ENCODE measurements around the gene SARM1. TPM values are rescaled to one million over a fixed set of nuclear protein-coding genes. Genes with fewer than 3 reads are reported as not detected.

Gene SARM1
- total RNA-seq, 4 donors from 2014 or later: 6.0 to 22.1 (median 9.5) TPM

DNA sequence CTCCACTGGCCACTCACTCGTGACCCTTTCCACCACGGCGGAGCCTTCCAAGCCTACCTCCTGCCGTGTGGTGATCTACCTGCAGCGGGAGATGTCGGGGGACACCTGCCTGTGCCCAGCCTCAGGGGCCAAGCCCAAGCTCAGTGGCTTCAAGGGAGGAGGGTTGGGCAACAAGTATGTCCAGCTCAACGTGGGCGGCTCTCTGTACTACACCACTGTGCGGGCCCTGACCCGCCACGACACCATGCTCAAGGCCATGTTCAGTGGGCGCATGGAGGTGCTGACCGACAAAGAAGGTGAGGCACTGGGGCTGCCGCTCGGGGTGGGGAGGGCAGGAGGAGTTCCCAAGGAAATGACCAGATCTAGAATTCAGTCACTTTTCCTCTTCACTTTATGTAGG lies 32.1 kb upstream of the SARM1 start:
- TF ChIP-seq, protein P1, sequence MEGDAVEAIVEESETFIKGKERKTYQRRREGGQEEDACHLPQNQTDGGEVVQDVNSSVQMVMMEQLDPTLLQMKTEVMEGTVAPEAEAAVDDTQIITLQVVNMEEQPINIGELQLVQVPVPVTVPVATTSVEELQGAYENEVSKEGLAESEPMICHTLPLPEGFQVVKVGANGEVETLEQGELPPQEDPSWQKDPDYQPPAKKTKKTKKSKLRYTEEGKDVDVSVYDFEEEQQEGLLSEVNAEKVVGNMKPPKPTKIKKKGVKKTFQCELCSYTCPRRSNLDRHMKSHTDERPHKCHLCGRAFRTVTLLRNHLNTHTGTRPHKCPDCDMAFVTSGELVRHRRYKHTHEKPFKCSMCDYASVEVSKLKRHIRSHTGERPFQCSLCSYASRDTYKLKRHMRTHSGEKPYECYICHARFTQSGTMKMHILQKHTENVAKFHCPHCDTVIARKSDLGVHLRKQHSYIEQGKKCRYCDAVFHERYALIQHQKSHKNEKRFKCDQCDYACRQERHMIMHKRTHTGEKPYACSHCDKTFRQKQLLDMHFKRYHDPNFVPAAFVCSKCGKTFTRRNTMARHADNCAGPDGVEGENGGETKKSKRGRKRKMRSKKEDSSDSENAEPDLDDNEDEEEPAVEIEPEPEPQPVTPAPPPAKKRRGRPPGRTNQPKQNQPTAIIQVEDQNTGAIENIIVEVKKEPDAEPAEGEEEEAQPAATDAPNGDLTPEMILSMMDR (IDR thresholded peaks at IDR 0.05): no peak
- H3K27me3 ChIP-seq: no peaks in the 10 kb centered on the region
- H3K27ac ChIP-seq: no peak overlapping the region
- H3K4me3 ChIP-seq: no peak overlapping the region
- peaks cover 0 to 34% (median 15%) of the 10 kb centered on the region in 4 donors for H3K36me3 ChIP-seq
- in situ Hi-C loops (cut with MboI; ENCODE audit: low pct_ligation_motif_present in 1 of 4, low pct_unique_long_range_greater_than_20kb in 1 of 4, low sequenced_read_pairs in 3 of 4) (no loop called here), intact Hi-C loops (cut with DNase I; ENCODE audit: low total_unique reads) (no loop called here)
- H3K4me1 ChIP-seq: peaks cover 8 to 27% (median 15%) of the 10 kb centered on the region in 4 donors
- 94% methylated on average over 15 of the region's 15 CpGs; no CpG with 5 or more reads in 1 of the 2 donors for WGBS, 2 donors (ENCODE audit: low coverage in 1 of 2)
- no peak for DNase-seq
- H3K9me3 ChIP-seq: no peaks in the 10 kb centered on the region

DNA sequence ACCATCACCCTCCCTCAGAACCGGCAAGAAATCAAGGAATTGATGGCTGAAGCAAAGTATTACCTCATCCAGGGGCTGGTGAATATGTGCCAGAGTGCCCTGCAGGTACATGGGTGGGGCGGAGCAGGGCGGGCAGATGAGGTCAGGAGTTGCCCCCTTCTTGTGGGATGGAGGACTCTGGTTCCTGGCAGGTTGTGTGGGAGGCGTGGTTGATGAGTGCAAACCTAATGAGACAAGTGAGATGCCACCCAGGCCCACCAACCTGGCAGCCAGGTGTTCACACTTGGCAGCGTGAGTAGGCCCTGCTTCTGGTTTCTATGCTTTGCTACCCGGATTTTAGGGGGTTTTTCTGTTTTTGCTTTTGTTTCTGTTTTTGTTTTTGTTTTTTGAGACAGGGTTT lies 31.1 kb upstream of the SARM1 start:
- DNase-seq: no peak
- peaks cover 0 to 39% (median 17%) of the 10 kb centered on the region in 4 donors for H3K36me3 ChIP-seq

DNA sequence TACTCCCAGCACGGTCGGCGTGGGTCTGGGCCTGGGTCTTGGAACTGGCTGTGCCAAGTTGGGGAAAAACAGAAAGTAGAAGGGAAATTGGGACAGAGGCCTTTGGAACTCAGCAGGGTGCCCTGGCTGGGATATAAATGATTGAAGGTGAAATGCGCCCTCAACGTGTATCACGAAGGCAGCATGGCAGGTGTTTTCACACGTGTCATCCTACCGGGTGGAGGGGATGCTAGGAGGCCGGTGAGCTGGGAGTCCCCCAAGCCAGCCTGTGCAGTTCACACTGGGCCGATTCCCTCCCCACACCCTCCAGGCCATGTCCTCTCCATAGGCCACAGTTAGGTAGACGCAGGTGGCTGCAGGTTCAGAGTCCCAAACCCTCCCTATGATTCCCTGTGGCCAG lies 30.0 kb upstream of the SARM1 start:
- in situ Hi-C loops (cut with MboI; ENCODE audit: low pct_ligation_motif_present in 1 of 4, low pct_unique_long_range_greater_than_20kb in 1 of 4, low sequenced_read_pairs in 3 of 4): no loop called here
- intact Hi-C loops (cut with DNase I; ENCODE audit: low total_unique reads): no loop called here
- no peaks in the 10 kb centered on the region for H3K9me3 ChIP-seq
- no peak overlapping the region for H3K4me3 ChIP-seq
- 88% methylated on average over 11 of the region's 11 CpGs; no CpG with 5 or more reads in 1 of the 2 donors for WGBS, 2 donors (ENCODE audit: low coverage in 1 of 2)
- no peak for DNase-seq
- no peak for TF ChIP-seq EP300 (IDR thresholded peaks at IDR 0.05; ENCODE audit: low read depth)
- TF ChIP-seq, protein P1 (IDR thresholded peaks at IDR 0.05): no peak
- no peak for TF ChIP-seq POLR2A (IDR thresholded peaks at IDR 0.05)
- TF ChIP-seq POLR2AphosphoS5 (IDR thresholded peaks at IDR 0.05): no peak
- peaks cover 4 to 18% (median 6%) of the 10 kb centered on the region in 4 donors for H3K4me1 ChIP-seq
- H3K27me3 ChIP-seq: no peaks in the 10 kb centered on the region
- peaks cover 0 to 39% (median 21%) of the 10 kb centered on the region in 4 donors for H3K36me3 ChIP-seq
- H3K27ac ChIP-seq: no peak overlapping the region

More for the DNA sequence above, 31.1 kb upstream of the SARM1 start:
- Histone ChIP-seq H3K27me3 (no peaks in the 10 kb centered on the region), H3K9me3 (no peaks in the 10 kb centered on the region), H3K27ac (no peak overlapping the region), H3K4me1 (peaks cover 7 to 23% (median 11%) of the 10 kb centered on the region in 4 donors), H3K4me3 (no peak overlapping the region)
- in situ Hi-C loops (cut with MboI; ENCODE audit: low pct_ligation_motif_present in 1 of 4, low pct_unique_long_range_greater_than_20kb in 1 of 4, low sequenced_read_pairs in 3 of 4): no loop called here
- intact Hi-C loops (cut with DNase I; ENCODE audit: low total_unique reads): no loop called here
- WGBS, 2 donors (ENCODE audit: low coverage in 1 of 2): 60 to 86% methylated on average over 1 to 6 of the region's 6 CpGs
- no peak for TF ChIP-seq POLR2A (IDR thresholded peaks at IDR 0.05)
- TF ChIP-seq EP300 (IDR thresholded peaks at IDR 0.05; ENCODE audit: low read depth): no peak
- no peak for TF ChIP-seq POLR2AphosphoS5 (IDR thresholded peaks at IDR 0.05)
- TF ChIP-seq, protein P1 (IDR thresholded peaks at IDR 0.05): no peak

DNA sequence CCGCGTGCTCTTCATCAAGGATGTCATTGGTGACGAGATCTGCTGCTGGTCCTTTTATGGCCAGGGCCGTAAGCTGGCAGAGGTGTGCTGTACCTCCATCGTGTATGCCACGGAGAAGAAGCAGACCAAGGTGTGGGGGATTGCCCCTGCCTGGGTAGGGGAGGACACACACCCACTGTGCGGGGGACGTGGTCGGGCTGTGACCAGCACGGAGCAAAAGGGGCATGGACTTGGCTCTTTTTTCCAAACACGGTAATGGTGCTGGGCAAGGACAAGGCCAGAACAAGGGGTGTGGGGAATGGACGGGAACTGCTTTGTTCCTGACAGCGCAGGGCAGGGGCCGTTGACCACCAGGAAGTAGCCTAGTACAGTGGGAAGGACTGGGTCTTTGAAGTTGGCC lies 29.2 kb upstream of the SARM1 start:
- intact Hi-C loops (cut with DNase I; ENCODE audit: low total_unique reads) (no loop called here), in situ Hi-C loops (cut with MboI; ENCODE audit: low pct_ligation_motif_present in 1 of 4, low pct_unique_long_range_greater_than_20kb in 1 of 4, low sequenced_read_pairs in 3 of 4) (no loop called here)
- DNase-seq: no peak
- WGBS, 2 donors (ENCODE audit: low coverage in 1 of 2): 88% methylated on average over 14 of the region's 14 CpGs; no CpG with 5 or more reads in 1 of the 2 donors
- Histone ChIP-seq H3K27me3 (no peaks in the 10 kb centered on the region), H3K4me3 (no peak overlapping the region), H3K9me3 (no peaks in the 10 kb centered on the region), H3K4me1 (peaks cover 0 to 10% (median under 1%) of the 10 kb centered on the region in 4 donors), H3K36me3 (peaks cover 0 to 42% (median 23%) of the 10 kb centered on the region in 4 donors), H3K27ac (no peak overlapping the region)
- TF ChIP-seq POLR2AphosphoS5 (IDR thresholded peaks at IDR 0.05): no peak
- TF ChIP-seq POLR2A (IDR thresholded peaks at IDR 0.05): no peak
- no peak for TF ChIP-seq EP300 (IDR thresholded peaks at IDR 0.05; ENCODE audit: low read depth)
- TF ChIP-seq, protein P1 (IDR thresholded peaks at IDR 0.05): no peak
